H1 (cell line): Measurements from ENCODE around the gene SLC25A5. TPM values are rescaled to one million over a fixed set of nuclear protein-coding genes. Genes with fewer than 3 reads are reported as not detected.

ENCODE experiments used
- BRCA1 ChIP-seq: IDR thresholded peaks from 2 replicates; pipeline ENCODE4 v1.6.1; 2012; ENCODE audit warnings: low read depth, low read length, improper control_type of control experiment
- CTCF ChIP-seq, 3 experiments: IDR thresholded peaks; 1 replicate in 2 of 3; 2 replicates in 1 of 3; pipeline versions ENCODE4 v1.5.1 to v1.6.1; 2011; ENCODE audit warnings: low read length in 3 of 3, mild to moderate bottlenecking in 3 of 3, inconsistent platforms in 2 of 3, low read depth in 1 of 3, moderate library complexity in 1 of 3; ENCODE audit not compliant: insufficient read depth in 1 of 3; ENCODE audit errors: control extremely low read depth in 1 of 3
- HDAC2 ChIP-seq, 2 experiments: fragments of 300-600 bp in 1 of 2; sonication (generic) in 1 of 2; IDR thresholded peaks; 2 replicates each; pipeline ENCODE4 v1.6.1; 2011 to 2012; ENCODE audit warnings: low read depth in 2 of 2, low read length in 2 of 2, mild to moderate bottlenecking in 2 of 2, moderate library complexity in 2 of 2, borderline replicate concordance in 1 of 2, inconsistent platforms in 1 of 2
- PHF8 ChIP-seq: fragments of 200-600 bp; sonication (generic); conservative IDR thresholded peaks from 2 replicates; pipeline ENCODE4 v1.7.1; 2012; ENCODE audit warnings: low read depth, mild to moderate bottlenecking, inconsistent platforms, low read length, moderate library complexity
- POLR2A ChIP-seq, 2 experiments: IDR thresholded peaks; 1 replicate in 1 of 2; 2 replicates in 1 of 2; pipeline ENCODE4 v1.6.1; 2011; ENCODE audit warnings: low read depth in 2 of 2, low read length in 2 of 2, mild to moderate bottlenecking in 2 of 2; ENCODE audit errors: control extremely low read depth in 1 of 2
- polyA plus RNA-seq, 7 experiments: library from polyadenylated mRNA; depleted of rRNA in 3 of 7; stranded (reverse) in 5 of 7; unstranded in 2 of 7; fragments of >200 nt in 5 of 7; fragments of 200-250 nt in 2 of 7; gene quantifications; 1 replicate in 5 of 7; 2 replicates in 1 of 7; 4 replicates in 1 of 7; pipeline versions ENCODE4 v1.2.1 to v1.2.3, GENCODE V29; 2011 to 2013; ENCODE audit warnings: missing spikeins in 2 of 7, mixed read lengths in 2 of 7
- total RNA-seq: library from RNA; stranded (reverse); fragmentation: NEBNext Ultra II Directional; extraction: Animal tissue kit (Norgen Biotek cat#: 25700); gene quantifications from 2 replicates; pipeline ENCODE4 v1.2.1, GENCODE V29; 2021

SLC25A5 gene
- total and polyA plus RNA-seq, 2 of the 8 experiments (the other 6 are each of a cell fraction or from before 2014, with no cell fraction given): 512 to 727 TPM

DNA sequence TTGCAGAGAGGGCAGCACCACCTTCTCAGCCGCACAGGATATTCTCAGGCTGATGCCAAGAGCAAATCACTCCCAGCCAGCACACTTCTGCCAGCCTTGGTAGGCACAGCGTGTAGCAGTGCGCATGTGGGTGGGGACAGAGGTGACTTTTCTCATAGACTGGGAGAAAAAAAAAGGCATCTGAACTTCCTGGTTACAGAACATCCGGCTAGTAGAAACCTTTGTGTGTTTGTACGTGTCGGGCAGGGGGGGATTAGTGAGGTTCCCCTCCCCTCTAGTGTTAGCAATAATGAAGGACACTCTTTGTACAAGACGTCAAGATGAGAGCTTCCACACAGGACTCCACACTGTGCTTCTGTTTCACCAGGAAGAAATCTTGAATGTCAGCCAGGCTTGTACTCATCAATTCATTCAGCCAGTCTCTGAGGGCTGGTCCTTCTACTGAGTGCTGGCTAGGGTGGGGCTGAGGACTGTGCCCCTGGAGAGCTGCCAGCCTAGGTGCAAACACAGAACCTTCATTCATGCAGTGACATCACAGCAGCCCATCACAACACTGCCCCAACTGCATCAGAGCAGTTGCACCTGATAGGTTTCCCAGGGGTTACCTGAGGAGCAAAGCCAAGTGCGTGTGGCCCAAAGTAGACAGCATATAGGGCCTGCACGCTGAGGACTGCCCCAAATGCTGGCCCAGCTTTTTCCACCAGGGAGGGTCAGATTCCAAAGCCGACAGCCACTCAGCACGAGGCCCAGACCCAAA is 34.7 kb downstream of the SLC25A5 start (continued):
- no peak for TF ChIP-seq HDAC2 (IDR thresholded peaks at IDR 0.05; ENCODE audit: borderline replicate concordance in 1 of 2, low read depth in 2 of 2, low read length in 2 of 2)
- TF ChIP-seq PHF8: no peak
- no peak for TF ChIP-seq BRCA1
- TF ChIP-seq POLR2A (IDR thresholded peaks at IDR 0.05; ENCODE audit: control extremely low read depth in 1 of 2, low read depth in 2 of 2, low read length in 2 of 2): no peak
- TF ChIP-seq CTCF (IDR thresholded peaks at IDR 0.05; ENCODE audit: control extremely low read depth in 1 of 3, insufficient read depth in 1 of 3, low read depth in 1 of 3, low read length in 3 of 3): no peak
